ENCODE results near the gene FKBP9. TPM values are rescaled to one million over a fixed set of nuclear protein-coding genes. Genes with fewer than 3 reads are reported as not detected.

The FKBP9 gene
- polyA plus RNA-seq, 2 of the 4 experiments (the other 2 are of a cell fraction), result 112 to 140 TPM

DNA sequence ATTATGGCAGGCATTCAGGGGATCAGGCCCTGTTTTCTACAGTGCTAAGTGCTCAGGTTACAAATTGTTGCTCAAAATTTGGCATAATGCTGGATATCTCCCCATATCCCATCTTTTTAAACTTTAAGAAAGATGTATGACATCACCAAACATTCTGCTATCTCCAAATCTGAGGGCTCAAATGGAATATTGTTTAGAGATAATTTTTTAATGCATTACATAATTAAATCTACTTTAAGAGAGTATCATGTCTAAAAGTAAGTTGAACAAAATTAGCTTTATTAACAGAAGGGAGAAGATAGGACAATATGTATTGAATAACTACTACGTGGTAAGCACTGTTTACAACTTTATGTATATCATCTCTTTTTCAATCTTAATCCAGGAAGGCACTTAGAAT is 91.5 kb downstream of the FKBP9 start:
- DNase-seq (ENCODE audit: low read depth in 1 of 2, low spot score in 1 of 2), result no peak
- POLR2A ChIA-PET, result no interaction called here
- H3K4me3 ChIP-seq, result no peak overlapping the region
- WGBS (ENCODE audit: missing lambda C conversion rate), result 92% methylated on average over 1 of the region's 1 CpG
- CTCF ChIA-PET, result interaction anchor here (0.7 to 1.4 kb wide), 3 partner anchors 38 to 157 kb away, joined by 3 to 4 read pairs (median 3); partner anchors contain the start of genes KBTBD2 and RP9
- H3K9me3 ChIP-seq, result no peaks in the 10 kb centered on the region
- no peak for ATAC-seq
- H3K4me2 ChIP-seq, result no peak overlapping the region
- peaks cover 21% of the 10 kb centered on the region for H3K4me1 ChIP-seq
- H3K27ac ChIP-seq, result no peak overlapping the region
- FAIRE-seq, result no peak
- TF ChIP-seq KDM1A (IDR thresholded peaks at IDR 0.05; ENCODE audit: low read depth), result no peak
- no peak for TF ChIP-seq CHD2 (IDR thresholded peaks at IDR 0.05; ENCODE audit: low read length, partially characterized antibody)
- no peak for TF ChIP-seq HOXA7 (CRISPR knock-in tag; IDR thresholded peaks at IDR 0.05)
- no peak for TF ChIP-seq MAFK (IDR thresholded peaks at IDR 0.05; ENCODE audit: partially characterized antibody)
- no peak for TF ChIP-seq FOXS1 (CRISPR knock-in tag; IDR thresholded peaks at IDR 0.05)
- TF ChIP-seq MAZ (IDR thresholded peaks at IDR 0.05; ENCODE audit: borderline replicate concordance, low read depth, low read length), result no peak
- no peak for TF ChIP-seq CBX2 (IDR thresholded peaks at IDR 0.05; ENCODE audit: borderline replicate concordance, low read depth)
- TF ChIP-seq POLR2A (IDR thresholded peaks at IDR 0.05; ENCODE audit: low read length), result no peak
- TF ChIP-seq, protein P1, sequence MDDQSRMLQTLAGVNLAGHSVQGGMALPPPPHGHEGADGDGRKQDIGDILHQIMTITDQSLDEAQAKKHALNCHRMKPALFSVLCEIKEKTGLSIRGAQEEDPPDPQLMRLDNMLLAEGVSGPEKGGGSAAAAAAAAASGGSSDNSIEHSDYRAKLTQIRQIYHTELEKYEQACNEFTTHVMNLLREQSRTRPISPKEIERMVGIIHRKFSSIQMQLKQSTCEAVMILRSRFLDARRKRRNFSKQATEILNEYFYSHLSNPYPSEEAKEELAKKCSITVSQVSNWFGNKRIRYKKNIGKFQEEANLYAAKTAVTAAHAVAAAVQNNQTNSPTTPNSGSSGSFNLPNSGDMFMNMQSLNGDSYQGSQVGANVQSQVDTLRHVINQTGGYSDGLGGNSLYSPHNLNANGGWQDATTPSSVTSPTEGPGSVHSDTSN (IDR thresholded peaks at IDR 0.05), result no peak
- no peak for TF ChIP-seq NFE2L2 (conservative IDR thresholded peaks at IDR 0.05; ENCODE audit: low read length)
- TF ChIP-seq EHMT2 (IDR thresholded peaks at IDR 0.05; ENCODE audit: low read depth), result no peak
- no peak for TF ChIP-seq CHD4 (IDR thresholded peaks at IDR 0.05; ENCODE audit: borderline replicate concordance)
- no peak for TF ChIP-seq BHLHE40 (IDR thresholded peaks at IDR 0.05; ENCODE audit: low read depth, low read length)
- TF ChIP-seq EP300 (IDR thresholded peaks at IDR 0.05), result no peak
- TF ChIP-seq, protein P2, sequence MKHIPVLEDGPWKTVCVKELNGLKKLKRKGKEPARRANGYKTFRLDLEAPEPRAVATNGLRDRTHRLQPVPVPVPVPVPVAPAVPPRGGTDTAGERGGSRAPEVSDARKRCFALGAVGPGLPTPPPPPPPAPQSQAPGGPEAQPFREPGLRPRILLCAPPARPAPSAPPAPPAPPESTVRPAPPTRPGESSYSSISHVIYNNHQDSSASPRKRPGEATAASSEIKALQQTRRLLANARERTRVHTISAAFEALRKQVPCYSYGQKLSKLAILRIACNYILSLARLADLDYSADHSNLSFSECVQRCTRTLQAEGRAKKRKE (CRISPR knock-in tag; IDR thresholded peaks at IDR 0.05; ENCODE audit: low read depth), result no peak
- TF ChIP-seq ZC3H11A (IDR thresholded peaks at IDR 0.05), result no peak
- no peak for TF ChIP-seq JUN (IDR thresholded peaks at IDR 0.05)
- TF ChIP-seq PHF8 (IDR thresholded peaks at IDR 0.05; ENCODE audit: borderline replicate concordance, low read depth), result no peak
- TF ChIP-seq EHF (CRISPR knock-in tag; IDR thresholded peaks at IDR 0.05), result no peak
- TF ChIP-seq GATA3 (IDR thresholded peaks at IDR 0.05; ENCODE audit: borderline replicate concordance), result no peak

DNA sequence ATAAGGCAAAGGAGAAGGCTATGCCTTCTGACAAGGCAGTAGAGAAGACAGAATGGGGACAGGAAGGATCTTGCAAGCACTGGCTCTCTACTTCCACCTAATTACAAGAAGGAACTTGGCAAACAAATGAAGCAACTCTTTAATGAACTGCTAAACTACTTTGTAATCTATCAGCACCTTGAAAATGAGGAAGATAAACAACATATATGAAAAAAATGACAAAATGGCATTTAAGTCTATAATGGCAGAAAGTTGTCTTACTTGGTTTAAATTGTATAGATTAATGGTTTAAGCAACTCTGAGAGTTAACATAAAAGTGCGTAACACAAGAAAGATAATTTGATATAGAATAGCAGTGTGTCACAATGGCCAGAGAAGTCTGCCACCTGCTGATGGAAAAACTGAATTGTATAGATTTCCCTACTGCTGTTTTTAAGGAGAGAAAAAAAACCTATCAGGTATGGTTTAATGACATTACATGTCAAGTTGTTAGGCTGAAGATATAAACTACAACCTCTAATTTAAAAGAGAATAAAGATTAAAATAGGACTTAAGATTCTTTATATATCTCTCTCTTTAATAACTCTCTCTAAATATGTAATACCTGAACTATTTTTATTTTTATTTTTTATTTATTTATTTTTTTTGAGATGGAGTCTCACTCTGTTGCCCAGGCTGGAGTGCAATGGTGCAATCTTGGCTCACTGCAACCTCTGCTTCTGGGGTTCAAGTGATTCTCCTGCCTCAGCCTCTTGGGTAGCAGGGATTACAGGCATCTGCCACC is 93.5 kb downstream of the FKBP9 start:
- WGBS (ENCODE audit: missing lambda C conversion rate), result 0% methylated on average over 1 of the region's 1 CpG
- FAIRE-seq, result no peak
- DNase-seq (ENCODE audit: low read depth in 1 of 2, low spot score in 1 of 2), result peak; percentile 39 to 52
- TF ChIP-seq RAD21 (conservative IDR thresholded peaks at IDR 0.05 in 1 of 2, IDR thresholded peaks at IDR 0.05 in 1 of 2) (peak; percentile 70 to 71), CHD4 (IDR thresholded peaks at IDR 0.05; ENCODE audit: borderline replicate concordance) (no peak), SMC3 (IDR thresholded peaks at IDR 0.05) (peak; percentile 85), ZNF302 (CRISPR knock-in tag; IDR thresholded peaks at IDR 0.05) (no peak)
- TF ChIP-seq, protein P3, sequence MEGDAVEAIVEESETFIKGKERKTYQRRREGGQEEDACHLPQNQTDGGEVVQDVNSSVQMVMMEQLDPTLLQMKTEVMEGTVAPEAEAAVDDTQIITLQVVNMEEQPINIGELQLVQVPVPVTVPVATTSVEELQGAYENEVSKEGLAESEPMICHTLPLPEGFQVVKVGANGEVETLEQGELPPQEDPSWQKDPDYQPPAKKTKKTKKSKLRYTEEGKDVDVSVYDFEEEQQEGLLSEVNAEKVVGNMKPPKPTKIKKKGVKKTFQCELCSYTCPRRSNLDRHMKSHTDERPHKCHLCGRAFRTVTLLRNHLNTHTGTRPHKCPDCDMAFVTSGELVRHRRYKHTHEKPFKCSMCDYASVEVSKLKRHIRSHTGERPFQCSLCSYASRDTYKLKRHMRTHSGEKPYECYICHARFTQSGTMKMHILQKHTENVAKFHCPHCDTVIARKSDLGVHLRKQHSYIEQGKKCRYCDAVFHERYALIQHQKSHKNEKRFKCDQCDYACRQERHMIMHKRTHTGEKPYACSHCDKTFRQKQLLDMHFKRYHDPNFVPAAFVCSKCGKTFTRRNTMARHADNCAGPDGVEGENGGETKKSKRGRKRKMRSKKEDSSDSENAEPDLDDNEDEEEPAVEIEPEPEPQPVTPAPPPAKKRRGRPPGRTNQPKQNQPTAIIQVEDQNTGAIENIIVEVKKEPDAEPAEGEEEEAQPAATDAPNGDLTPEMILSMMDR (IDR thresholded peaks at IDR 0.05), result peak; percentile 88
- Histone ChIP-seq H3K27ac (no peak overlapping the region), H3K4me2 (no peak overlapping the region), H3K4me1 (peaks cover 14% of the 10 kb centered on the region; the same call in 2 of the 3 replicates), H3K4me3 (no peak overlapping the region), H3K9me3 (no peaks in the 10 kb centered on the region)
- ChIA-PET POLR2A (no interaction called here), CTCF (interaction anchor here (1.3 to 1.8 kb wide), 2 partner anchors 10 to 285 kb away, joined by 5 read pairs; no protein-coding TSS in a partner anchor)
- ATAC-seq, result peak in 1 of 2 experiments; percentile 76; a peak in 4 of 6 replicates
